ENCODE results near the gene CFAP299.

GRCh38 chr4:80309294-80310004 is 26.1 kb upstream of the CFAP299 start:
- TF ChIP-seq CTCF (IDR thresholded peaks at IDR 0.05; ENCODE audit: low read depth, low read length, poor library complexity, severe bottlenecking) (no peak), EZH2phosphoT487 (IDR thresholded peaks at IDR 0.05; ENCODE audit: borderline replicate concordance, low read length) (no peak)

Measured in DOHH2 (cell line).